Central memory CD8-positive, alpha-beta T cell (primary cell): ENCODE data around the gene GORASP1.

Source experiments
- ATAC-seq: fragments of 150-1000 bp; cut with Tn5 transposase; replicated peaks from 2 replicates; pipeline ENCODE4 v1.10.0; 2022; ENCODE audit warnings: mild to moderate bottlenecking, moderate FRiP score, moderate number of reproducible peaks; ENCODE audit not compliant: poor library complexity, severe bottlenecking; ENCODE audit errors: extremely low read depth
- DNase-seq, 2 donors: peaks; one replicate each; pipeline ENCODE4 v3.0.0; 2021; ENCODE audit warnings: low spot score in 2 of 2
- H3K27ac Mint-ChIP-seq: one replicate; pipeline ENCODE4 v1.8.0; 2022; ENCODE audit warnings: low read depth, mild to moderate bottlenecking, moderate library complexity, mixed read lengths
- H3K27me3 Mint-ChIP-seq: one replicate; pipeline ENCODE4 v1.8.0; 2022; ENCODE audit warnings: mixed read lengths
- H3K36me3 Mint-ChIP-seq: one replicate; pipeline ENCODE4 v1.8.0; 2022; ENCODE audit warnings: mild to moderate bottlenecking, moderate library complexity, mixed read lengths; ENCODE audit not compliant: insufficient read depth
- H3K4me1 Mint-ChIP-seq: one replicate; pipeline ENCODE4 v1.8.0; 2022; ENCODE audit warnings: mixed read lengths
- H3K4me3 Mint-ChIP-seq: one replicate; pipeline ENCODE4 v1.8.0; 2022; ENCODE audit warnings: mild to moderate bottlenecking, moderate library complexity, mixed read lengths
- H3K9me3 Mint-ChIP-seq: one replicate; pipeline ENCODE4 v1.8.0; 2022; ENCODE audit warnings: mixed read lengths

Gene GORASP1

DNA sequence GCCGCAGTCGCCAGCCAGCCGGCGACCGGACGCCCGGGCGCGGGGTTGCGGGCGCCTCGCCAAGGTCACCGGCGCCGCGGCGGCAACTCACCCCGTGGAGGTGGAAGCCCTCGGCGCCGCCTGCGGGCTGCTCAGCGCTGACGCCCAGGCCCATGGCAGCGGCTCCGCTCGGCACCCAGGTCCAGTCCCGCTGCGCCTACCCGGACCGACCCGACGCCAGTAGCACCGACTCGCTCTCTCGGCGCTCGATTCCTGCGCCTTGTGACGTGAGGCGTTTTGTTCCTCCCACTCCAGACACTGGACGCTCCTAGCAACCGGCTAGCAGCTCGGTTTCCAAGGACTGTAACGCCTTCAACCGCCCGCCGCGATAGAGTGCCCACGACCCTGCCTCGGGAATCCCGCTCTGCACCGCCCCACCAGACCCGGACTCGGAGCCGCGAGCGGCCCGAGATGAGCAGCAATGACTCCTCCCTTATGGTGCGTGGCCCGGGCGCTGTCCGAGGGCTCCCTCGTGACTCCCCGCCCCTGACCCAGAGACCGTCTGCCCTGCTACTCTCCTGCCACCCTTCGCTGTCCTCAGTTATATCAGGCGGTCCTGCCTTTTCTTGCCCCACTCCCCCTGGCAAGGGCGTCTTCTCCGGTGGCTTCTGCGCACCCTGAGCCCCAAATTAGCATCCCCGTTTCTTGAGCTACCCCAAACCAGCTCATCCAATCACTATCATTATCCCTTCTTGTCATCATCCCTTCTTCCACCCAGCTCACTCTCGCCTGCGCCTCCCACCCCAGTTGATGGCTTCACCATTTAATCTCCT, at the start of gene GORASP1, which contains the start of gene TTC21A:
TSS of gene GORASP1 (minus strand) at position 240 of the 812 bp plus-strand sequence. CDS start at position 154, 86 bp downstream.
TSS of gene TTC21A (plus strand) at position 293 of the 812 bp plus-strand sequence. CDS start at position 451, 158 bp downstream.
- ATAC-seq: peak; percentile 55
- DNase-seq: peak in 1 of 2 donors; percentile 34
- Mint-ChIP-seq H3K4me1 (peaks cover 49% of the 10 kb centered on the region), H3K27ac (peak within 1 kb of the TSS; percentile 94), H3K27me3 (no peaks in the 10 kb centered on the region), H3K4me3 (peak within 1 kb of the TSS; percentile 88), H3K9me3 (no peaks in the 10 kb centered on the region), H3K36me3 (peaks cover 12% of the 10 kb centered on the region)

GRCh38 chr3:39156421-39156820, 49.0 kb upstream of the GORASP1 start:
- no peak for DNase-seq
- Mint-ChIP-seq H3K27ac (peak overlapping the region; percentile 24), H3K27me3 (no peaks in the 10 kb centered on the region), H3K4me3 (no peak overlapping the region), H3K36me3 (peaks cover 32% of the 10 kb centered on the region), H3K4me1 (peaks cover 21% of the 10 kb centered on the region), H3K9me3 (no peaks in the 10 kb centered on the region)
- no peak for ATAC-seq

DNA sequence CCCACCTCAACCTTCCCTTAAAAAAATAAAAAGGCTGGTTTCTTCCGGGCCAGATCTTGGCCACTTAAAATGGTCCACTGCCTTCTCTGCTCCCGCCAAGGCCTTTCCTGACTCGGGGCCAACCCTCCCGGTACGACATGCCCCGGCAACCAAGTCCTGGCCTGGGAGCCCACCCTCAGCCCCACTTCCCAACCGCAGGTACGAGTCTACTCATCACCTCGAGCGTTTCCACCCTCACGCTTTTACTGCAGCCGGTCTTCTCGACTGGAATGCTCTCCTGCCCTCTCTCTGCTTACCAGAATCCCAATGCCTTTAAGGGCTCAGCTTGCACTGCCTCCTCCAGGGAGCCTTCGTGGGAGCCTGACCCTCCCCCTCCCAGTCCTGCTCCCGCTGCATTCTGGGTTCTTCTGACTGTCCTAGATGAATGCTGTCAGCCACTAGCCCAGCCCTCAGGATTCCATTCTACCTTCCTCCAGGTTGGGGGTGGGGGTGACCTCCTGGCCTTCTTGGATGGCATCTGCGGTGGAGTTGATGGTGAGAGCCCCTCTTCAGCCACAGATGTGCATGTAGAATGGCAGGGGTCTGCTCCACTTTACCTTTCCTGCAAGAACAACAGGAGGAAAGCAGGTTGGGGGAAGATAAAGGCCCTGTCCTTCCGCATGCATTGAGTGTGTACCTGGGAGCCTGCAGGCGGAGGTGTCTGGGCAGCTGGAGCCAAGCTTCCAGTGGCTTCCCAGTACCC, 47.0 kb upstream of the GORASP1 start:
- no peak for ATAC-seq
- Mint-ChIP-seq H3K27ac (peak overlapping the region; percentile 92), H3K27me3 (no peaks in the 10 kb centered on the region)

DNA sequence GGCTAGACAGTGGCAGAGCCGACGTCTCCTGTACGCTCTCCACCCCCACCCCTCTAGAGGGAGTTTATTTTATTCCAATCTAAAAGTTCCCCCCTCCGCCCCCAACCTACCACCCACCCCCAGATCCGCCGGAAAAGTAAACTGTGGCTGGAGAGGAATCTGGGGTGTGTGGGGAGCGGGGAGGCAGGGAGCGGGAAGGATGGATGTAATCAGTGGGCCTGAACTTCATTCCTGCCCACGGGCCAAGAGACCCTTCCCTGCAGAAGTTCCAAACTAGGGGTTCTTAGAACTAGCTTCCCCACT, 46.5 kb upstream of the GORASP1 start:
- Mint-ChIP-seq H3K4me3 (peak overlapping the region; percentile 86), H3K9me3 (no peaks in the 10 kb centered on the region), H3K4me1 (peaks cover 45% of the 10 kb centered on the region), H3K27ac (peak overlapping the region; percentile 92), H3K27me3 (no peaks in the 10 kb centered on the region), H3K36me3 (peaks cover 37% of the 10 kb centered on the region)
- DNase-seq (no peak), ATAC-seq (no peak)

More for the DNA sequence above, 47.0 kb upstream of the GORASP1 start:
- Mint-ChIP-seq H3K9me3 (no peaks in the 10 kb centered on the region), H3K4me1 (peaks cover 40% of the 10 kb centered on the region), H3K36me3 (peaks cover 38% of the 10 kb centered on the region), H3K4me3 (peak overlapping the region; percentile 86)
- no peak for DNase-seq

DNA sequence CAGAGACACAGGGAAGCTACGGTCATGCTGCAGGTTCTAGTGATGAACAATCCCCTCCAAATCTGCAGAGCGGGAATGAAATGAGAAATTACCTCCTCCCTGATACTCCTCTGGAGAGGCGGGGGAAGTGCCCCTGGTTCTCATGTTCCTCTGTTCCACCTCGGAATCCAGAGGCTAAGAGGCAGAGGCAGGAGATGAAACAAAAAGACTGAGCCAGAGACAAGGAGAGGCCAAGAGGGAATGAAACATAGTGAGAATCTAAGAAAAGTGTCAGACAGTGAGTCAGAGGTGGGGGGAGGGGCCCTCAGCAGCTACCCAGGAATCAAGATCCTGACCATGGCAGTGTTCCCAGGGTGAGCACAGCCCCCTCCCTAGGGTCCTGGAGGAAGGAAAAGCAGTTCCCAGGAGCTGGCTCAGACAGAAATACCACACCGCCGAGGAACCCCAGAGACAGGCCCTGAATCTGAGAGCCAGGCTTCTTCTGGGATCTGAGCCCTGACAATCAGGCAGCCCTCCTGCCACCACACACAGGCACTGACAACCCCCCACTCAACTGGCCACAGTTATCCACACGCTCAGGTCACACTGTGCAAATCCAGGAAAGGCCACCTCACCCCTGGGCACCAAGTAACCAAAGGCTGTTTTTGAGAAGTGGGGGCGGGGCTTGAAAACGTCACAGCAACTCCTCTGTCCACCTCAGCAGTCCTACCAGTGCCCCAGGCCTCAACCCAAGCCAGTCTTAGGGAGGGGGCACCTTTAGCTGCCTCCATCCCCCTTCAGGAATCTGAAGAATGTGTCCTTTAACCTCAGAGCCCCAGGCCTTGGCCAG, 43.6 kb upstream of the GORASP1 start:
- no peak for ATAC-seq
- no peaks in the 10 kb centered on the region for H3K27me3 Mint-ChIP-seq
- H3K36me3 Mint-ChIP-seq: peaks cover 63% of the 10 kb centered on the region
- peaks cover 75% of the 10 kb centered on the region for H3K4me1 Mint-ChIP-seq
- H3K27ac Mint-ChIP-seq: peak overlapping the region; percentile 94
- peak overlapping the region; percentile 86 for H3K4me3 Mint-ChIP-seq
- H3K9me3 Mint-ChIP-seq: no peaks in the 10 kb centered on the region
- DNase-seq: no peak

DNA sequence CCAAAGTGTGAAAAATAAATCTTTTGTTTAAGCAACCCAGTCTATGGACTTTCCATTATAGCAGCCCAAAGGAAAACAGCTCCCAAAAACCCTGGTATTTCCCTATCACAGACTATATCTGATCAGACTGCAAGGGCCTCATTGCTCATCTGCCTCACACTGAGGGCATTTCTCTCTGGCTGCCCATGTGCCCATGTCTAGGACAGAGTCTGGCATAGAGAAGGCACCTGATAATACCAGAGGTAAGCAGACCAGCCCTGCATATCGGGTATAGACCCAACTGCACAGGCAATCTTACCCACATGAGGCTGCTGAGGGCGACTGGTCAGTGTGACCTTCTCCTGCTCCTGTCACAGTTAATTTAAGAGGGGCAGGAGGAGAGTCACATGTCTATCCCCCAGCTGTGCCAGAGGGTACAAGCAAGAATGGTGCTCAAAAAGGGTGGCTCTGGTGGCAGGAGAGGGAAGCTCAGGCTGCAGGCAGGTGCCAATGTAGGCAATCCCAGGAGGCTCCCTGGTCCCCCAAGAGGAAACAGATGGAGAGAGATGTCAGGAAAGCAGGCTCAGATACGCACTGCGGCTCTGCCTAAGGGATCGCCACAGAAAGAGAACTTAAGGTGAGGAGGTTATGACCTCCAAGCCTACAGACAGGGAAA, 42.8 kb upstream of the GORASP1 start:
- ATAC-seq (no peak), DNase-seq (no peak)
- no peaks in the 10 kb centered on the region for H3K9me3 Mint-ChIP-seq
- H3K27me3 Mint-ChIP-seq: no peaks in the 10 kb centered on the region
- peak overlapping the region; percentile 86 for H3K4me3 Mint-ChIP-seq
- H3K36me3 Mint-ChIP-seq: peaks cover 61% of the 10 kb centered on the region
- H3K4me1 Mint-ChIP-seq: peaks cover 81% of the 10 kb centered on the region
- H3K27ac Mint-ChIP-seq: peak overlapping the region; percentile 94

- Mint-ChIP-seq H3K27ac (peak overlapping the region; percentile 94), H3K36me3 (peaks cover 59% of the 10 kb centered on the region), H3K27me3 (no peaks in the 10 kb centered on the region), H3K4me1 (peaks cover 83% of the 10 kb centered on the region), H3K4me3 (peak overlapping the region; percentile 86), H3K9me3 (no peaks in the 10 kb centered on the region)
- DNase-seq (no peak), ATAC-seq (no peak)
These were observed 42.2 kb upstream of the GORASP1 start for GRCh38 chr3:39149498-39150147.

- DNase-seq (no peak), ATAC-seq (no peak)
- peaks cover 59% of the 10 kb centered on the region for H3K36me3 Mint-ChIP-seq
- H3K9me3 Mint-ChIP-seq: no peaks in the 10 kb centered on the region
- peak overlapping the region; percentile 94 for H3K27ac Mint-ChIP-seq
- peaks cover 80% of the 10 kb centered on the region for H3K4me1 Mint-ChIP-seq
- H3K27me3 Mint-ChIP-seq: no peaks in the 10 kb centered on the region
- peak overlapping the region; percentile 86 for H3K4me3 Mint-ChIP-seq
These were observed 41.6 kb upstream of the GORASP1 start for GRCh38 chr3:39149059-39149455.

DNA sequence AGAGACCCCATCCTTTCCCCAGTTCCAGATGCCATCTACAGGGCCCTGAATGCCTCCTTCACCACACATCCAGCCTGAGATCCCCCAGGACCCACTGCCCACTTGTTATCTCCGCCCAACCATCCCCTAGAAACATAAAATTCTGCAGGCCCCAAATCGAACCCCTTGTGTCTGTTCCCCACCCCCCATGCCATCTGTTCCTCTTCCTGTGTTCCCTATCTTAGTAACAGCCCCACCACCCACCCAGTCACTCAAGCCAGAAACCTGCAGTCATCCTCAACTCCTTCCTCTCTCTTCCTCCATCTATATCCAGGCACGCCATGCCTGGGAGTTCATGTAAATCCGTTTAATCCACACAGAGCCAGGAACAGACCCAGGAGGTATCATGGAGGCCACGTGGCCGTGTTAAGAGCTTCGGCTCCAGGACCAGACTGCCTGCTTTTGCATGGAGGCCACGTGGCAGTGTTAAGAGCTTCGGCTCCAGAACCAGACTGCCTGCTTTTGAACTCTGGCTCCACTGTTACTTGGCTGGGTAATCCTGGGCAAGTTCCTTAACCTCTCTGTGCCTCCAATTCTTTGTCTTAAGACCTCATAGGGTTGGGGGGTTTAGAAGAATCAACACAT, 41.1 kb upstream of the GORASP1 start:
- H3K4me3 Mint-ChIP-seq: peak overlapping the region; percentile 86
- peaks cover 61% of the 10 kb centered on the region for H3K36me3 Mint-ChIP-seq
- no peaks in the 10 kb centered on the region for H3K9me3 Mint-ChIP-seq
- ATAC-seq (no peak), DNase-seq (no peak)
- no peaks in the 10 kb centered on the region for H3K27me3 Mint-ChIP-seq
- H3K4me1 Mint-ChIP-seq: peaks cover 80% of the 10 kb centered on the region
- peak overlapping the region; percentile 94 for H3K27ac Mint-ChIP-seq

DNA sequence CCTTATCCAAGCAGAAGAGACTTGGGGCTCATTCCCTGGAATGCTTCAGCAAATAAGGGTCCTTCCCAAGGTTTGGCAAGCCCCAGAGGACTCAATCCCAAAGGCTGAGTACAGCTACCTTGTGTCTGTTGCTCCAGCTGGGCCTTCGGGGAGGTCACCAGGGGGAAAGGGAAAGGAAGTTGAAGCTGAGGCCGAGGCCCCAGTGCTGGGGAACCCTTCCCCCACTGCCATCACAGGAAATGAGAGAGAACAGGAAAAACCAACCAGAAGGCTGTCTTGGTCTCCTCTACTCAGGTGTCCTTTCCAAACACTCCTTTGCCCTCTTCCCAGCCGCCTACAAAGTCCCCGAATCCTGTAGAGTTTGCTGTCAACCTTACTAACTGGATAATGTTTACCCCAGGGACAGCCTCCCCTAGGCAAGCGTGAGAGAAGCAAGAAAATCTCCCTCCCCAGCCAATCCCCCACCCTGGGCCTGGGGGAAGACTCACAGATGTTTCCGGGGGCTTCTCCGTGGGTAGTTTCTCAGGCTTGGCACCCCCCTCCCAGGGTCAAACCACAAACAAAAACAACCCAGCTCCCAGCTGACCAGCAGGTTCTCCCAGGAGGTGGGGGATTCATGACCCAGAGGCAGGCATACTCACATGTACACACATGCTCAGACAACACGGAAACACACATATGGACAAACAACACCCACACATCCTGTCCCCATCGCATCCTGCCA, 40.4 kb upstream of the GORASP1 start:
- H3K9me3 Mint-ChIP-seq: no peaks in the 10 kb centered on the region
- DNase-seq (no peak), ATAC-seq (peak; percentile 10)
- peak overlapping the region; percentile 86 for H3K4me3 Mint-ChIP-seq
- H3K4me1 Mint-ChIP-seq: peaks cover 80% of the 10 kb centered on the region
- H3K36me3 Mint-ChIP-seq: peaks cover 65% of the 10 kb centered on the region
- H3K27me3 Mint-ChIP-seq: no peaks in the 10 kb centered on the region
- peak overlapping the region; percentile 94 for H3K27ac Mint-ChIP-seq
